SK-N-MC (cell line): ENCODE data around the gene ESCO1.
"Not testable (repeated sequence)": the region's sequence is repeated elsewhere in the genome, so short reads cannot be mapped to it uniquely, and the experiment has no call there.

Experiments
- DNase-seq: peaks from one replicate; pipeline ENCODE4 v3.0.0-alpha.2; 2011; ENCODE audit warnings: low read depth, low spot score
- H3K27ac ChIP-seq: fragments of 200-600 bp; sonication (generic); 2 replicates; pipeline ENCODE4 v1.5.1; 2016; ENCODE audit warnings: mixed run types
- H3K36me3 ChIP-seq: fragments of 200-600 bp; sonication (generic); 2 replicates; pipeline ENCODE4 v1.6.1; 2017; ENCODE audit warnings: antibody characterized with exemption, low read length, mixed read lengths; ENCODE audit not compliant: insufficient read depth
- H3K4me3 ChIP-seq: fragments of 200-600 bp; sonication (generic); 2 replicates; pipeline ENCODE4 v1.5.1; 2016
- H3K9ac ChIP-seq: fragments of 200-600 bp; sonication (generic); 2 replicates; pipeline ENCODE4 v1.8.0; 2017; ENCODE audit warnings: mixed run types, mixed read lengths; ENCODE audit not compliant: insufficient read length
- H3K9me3 ChIP-seq: fragments of 200-600 bp; sonication (generic); 2 replicates; pipeline ENCODE4 v1.6.1; 2017; ENCODE audit warnings: low read depth, mild to moderate bottlenecking, antibody characterized with exemption, low read length, moderate library complexity, mixed read lengths
- EZH2 ChIP-seq: fragments of 200-600 bp; sonication (generic); IDR thresholded peaks from one replicate; pipeline ENCODE4 v1.6.1; 2017; ENCODE audit warnings: antibody characterized with exemption
- FOXP2 ChIP-seq: optimal IDR thresholded peaks from 2 replicates; pipeline ENCODE3; 2011; ENCODE audit warnings: mild to moderate bottlenecking, moderate library complexity; ENCODE audit not compliant: insufficient read depth; ENCODE audit errors: extremely low read length, control extremely low read depth
- POLR2AphosphoS5 ChIP-seq: IDR thresholded peaks from 2 replicates; pipeline ENCODE4 v1.6.1; 2012; ENCODE audit warnings: mild to moderate bottlenecking, low read depth, low read length, borderline replicate concordance

ESCO1 gene

GRCh38 chr18:21597620-21598019 lies 2.9 kb downstream of the ESCO1 start:
- Histone ChIP-seq H3K36me3 (no peaks in the 10 kb centered on the region), H3K4me3 (0 out of 2 replicates have a peak overlapping the region, but pooled peaks have one; percentile 0), H3K9ac (no peak overlapping the region), H3K9me3 (no peaks in the 10 kb centered on the region), H3K27ac (no peak overlapping the region)
- no peak for DNase-seq
- no peak for TF ChIP-seq FOXP2
- TF ChIP-seq EZH2, result no peak

- Histone ChIP-seq H3K27ac (no peak overlapping the region), H3K36me3 (no peaks in the 10 kb centered on the region), H3K9me3 (no peaks in the 10 kb centered on the region), H3K4me3 (no peak overlapping the region), H3K9ac (no peak overlapping the region)
- DNase-seq, result no peak
- no peak for TF ChIP-seq EZH2
- TF ChIP-seq FOXP2, result no peak
- no peak for TF ChIP-seq POLR2AphosphoS5
These were observed 6.8 kb downstream of the ESCO1 start for GRCh38 chr18:21593540-21594257.

- H3K9me3 ChIP-seq, H3K36me3 ChIP-seq: not testable (repeated sequence)
These were observed 8.1 kb downstream of the ESCO1 start for GRCh38 chr18:21592361-21592760.

GRCh38 chr18:21584391-21584790 lies 16.1 kb downstream of the ESCO1 start:
- no peak overlapping the region for H3K9ac ChIP-seq
- no peak for DNase-seq
- no peaks in the 10 kb centered on the region for H3K9me3 ChIP-seq
- no peak overlapping the region for H3K4me3 ChIP-seq
- no peak for TF ChIP-seq FOXP2
- TF ChIP-seq POLR2AphosphoS5, result no peak
- no peak for TF ChIP-seq EZH2
- H3K27ac ChIP-seq, result no peak overlapping the region
- H3K36me3 ChIP-seq, result no peaks in the 10 kb centered on the region

More at GRCh38 chr18:21592361-21592760, 8.1 kb downstream of the ESCO1 start:
- not testable (repeated sequence) for H3K27ac ChIP-seq, H3K9ac ChIP-seq, H3K4me3 ChIP-seq, DNase-seq

- no peaks in the 10 kb centered on the region for H3K9me3 ChIP-seq
These were observed 24.8 kb downstream of the ESCO1 start for GRCh38 chr18:21575656-21576055.

GRCh38 chr18:21571772-21572171 lies 28.7 kb downstream of the ESCO1 start:
- Histone ChIP-seq H3K4me3 (no peak overlapping the region), H3K27ac (no peak overlapping the region), H3K9ac (no peak overlapping the region), H3K9me3 (no peaks in the 10 kb centered on the region), H3K36me3 (peaks cover 48% of the 10 kb centered on the region)
- TF ChIP-seq EZH2, result no peak
- TF ChIP-seq FOXP2, result no peak
- TF ChIP-seq POLR2AphosphoS5, result no peak
- DNase-seq, result no peak

More at GRCh38 chr18:21575656-21576055, 24.8 kb downstream of the ESCO1 start:
- TF ChIP-seq POLR2AphosphoS5 (no peak), EZH2 (no peak)
- no peak overlapping the region for H3K9ac ChIP-seq
- no peak for DNase-seq
- peaks cover 48% of the 10 kb centered on the region for H3K36me3 ChIP-seq
- no peak overlapping the region for H3K4me3 ChIP-seq
- no peak overlapping the region for H3K27ac ChIP-seq

- DNase-seq, result no peak
- TF ChIP-seq EZH2, result no peak
- no peak for TF ChIP-seq FOXP2
- H3K36me3 ChIP-seq, result peaks cover 33% of the 10 kb centered on the region
These were observed 41.3 kb downstream of the ESCO1 start for GRCh38 chr18:21559195-21559594.

GRCh38 chr18:21557607-21558253 lies 42.8 kb downstream of the ESCO1 start:
- no peak for TF ChIP-seq FOXP2
- TF ChIP-seq POLR2AphosphoS5, result no peak
- TF ChIP-seq EZH2, result no peak
- DNase-seq, result no peak
- Histone ChIP-seq H3K36me3 (peaks cover 20% of the 10 kb centered on the region), H3K9ac (no peak overlapping the region), H3K4me3 (no peak overlapping the region), H3K9me3 (no peaks in the 10 kb centered on the region), H3K27ac (no peak overlapping the region)

More at GRCh38 chr18:21559195-21559594, 41.3 kb downstream of the ESCO1 start:
- Histone ChIP-seq H3K4me3 (no peak overlapping the region), H3K9ac (no peak overlapping the region), H3K9me3 (no peaks in the 10 kb centered on the region), H3K27ac (no peak overlapping the region)

GRCh38 chr18:21550510-21550970 lies 50.0 kb downstream of the ESCO1 start:
- H3K36me3 ChIP-seq, result no peaks in the 10 kb centered on the region; the same call in 1 of the 2 replicates
- TF ChIP-seq POLR2AphosphoS5 (no peak), EZH2 (no peak), FOXP2 (no peak)
- H3K27ac ChIP-seq, result no peak overlapping the region
- no peak overlapping the region for H3K9ac ChIP-seq
- H3K9me3 ChIP-seq, result no peaks in the 10 kb centered on the region
- DNase-seq, result no peak
- H3K4me3 ChIP-seq, result no peak overlapping the region
